ENCODE measurements around the gene PACSIN2.
"Not testable (repeated sequence)": the region's sequence is repeated elsewhere in the genome, so short reads cannot be mapped to it uniquely, and the experiment has no call there.

Gene PACSIN2

DNA sequence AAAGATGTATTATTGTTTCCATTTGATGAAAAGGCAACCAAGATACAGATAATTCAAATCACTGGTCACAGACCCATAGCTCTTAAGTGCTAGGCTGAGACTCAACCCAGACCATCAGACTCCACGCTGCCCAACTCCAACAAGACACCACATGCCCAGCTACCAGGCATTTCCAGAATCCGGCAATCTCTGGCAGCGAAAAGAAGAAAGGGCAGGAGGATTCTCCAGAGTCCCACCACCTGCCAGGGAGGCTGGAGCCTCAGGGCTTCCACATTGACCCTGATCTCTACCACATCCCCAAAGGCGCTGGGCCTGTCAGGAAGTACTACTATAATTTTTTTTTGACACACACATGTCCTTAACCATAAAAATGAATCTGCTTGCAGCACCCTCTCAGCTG is 96.4 kb downstream of the PACSIN2 start:
- Histone ChIP-seq H3K4me3 (replicated peaks; ENCODE audit: insufficient read depth, low read length) (no peak overlapping the region), H3K27ac (replicated peaks) (no peak overlapping the region), H3K27me3 (ENCODE audit: insufficient read depth, poor library complexity, severe bottlenecking) (no peaks in the 10 kb centered on the region)
- DNase-seq (ENCODE audit: low read depth in 1 of 2, low spot score in 1 of 2) = no peak
- TF ChIP-seq, protein P1, sequence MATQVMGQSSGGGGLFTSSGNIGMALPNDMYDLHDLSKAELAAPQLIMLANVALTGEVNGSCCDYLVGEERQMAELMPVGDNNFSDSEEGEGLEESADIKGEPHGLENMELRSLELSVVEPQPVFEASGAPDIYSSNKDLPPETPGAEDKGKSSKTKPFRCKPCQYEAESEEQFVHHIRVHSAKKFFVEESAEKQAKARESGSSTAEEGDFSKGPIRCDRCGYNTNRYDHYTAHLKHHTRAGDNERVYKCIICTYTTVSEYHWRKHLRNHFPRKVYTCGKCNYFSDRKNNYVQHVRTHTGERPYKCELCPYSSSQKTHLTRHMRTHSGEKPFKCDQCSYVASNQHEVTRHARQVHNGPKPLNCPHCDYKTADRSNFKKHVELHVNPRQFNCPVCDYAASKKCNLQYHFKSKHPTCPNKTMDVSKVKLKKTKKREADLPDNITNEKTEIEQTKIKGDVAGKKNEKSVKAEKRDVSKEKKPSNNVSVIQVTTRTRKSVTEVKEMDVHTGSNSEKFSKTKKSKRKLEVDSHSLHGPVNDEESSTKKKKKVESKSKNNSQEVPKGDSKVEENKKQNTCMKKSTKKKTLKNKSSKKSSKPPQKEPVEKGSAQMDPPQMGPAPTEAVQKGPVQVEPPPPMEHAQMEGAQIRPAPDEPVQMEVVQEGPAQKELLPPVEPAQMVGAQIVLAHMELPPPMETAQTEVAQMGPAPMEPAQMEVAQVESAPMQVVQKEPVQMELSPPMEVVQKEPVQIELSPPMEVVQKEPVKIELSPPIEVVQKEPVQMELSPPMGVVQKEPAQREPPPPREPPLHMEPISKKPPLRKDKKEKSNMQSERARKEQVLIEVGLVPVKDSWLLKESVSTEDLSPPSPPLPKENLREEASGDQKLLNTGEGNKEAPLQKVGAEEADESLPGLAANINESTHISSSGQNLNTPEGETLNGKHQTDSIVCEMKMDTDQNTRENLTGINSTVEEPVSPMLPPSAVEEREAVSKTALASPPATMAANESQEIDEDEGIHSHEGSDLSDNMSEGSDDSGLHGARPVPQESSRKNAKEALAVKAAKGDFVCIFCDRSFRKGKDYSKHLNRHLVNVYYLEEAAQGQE (IDR thresholded peaks at IDR 0.05; ENCODE audit: insufficient replicate concordance, low read depth) = no peak
- TF ChIP-seq POLR2AphosphoS5 (IDR thresholded peaks at IDR 0.05; ENCODE audit: low read depth) (no peak), GABPA (IDR thresholded peaks at IDR 0.05; ENCODE audit: low read depth) (no peak)
- TF ChIP-seq, protein P2, sequence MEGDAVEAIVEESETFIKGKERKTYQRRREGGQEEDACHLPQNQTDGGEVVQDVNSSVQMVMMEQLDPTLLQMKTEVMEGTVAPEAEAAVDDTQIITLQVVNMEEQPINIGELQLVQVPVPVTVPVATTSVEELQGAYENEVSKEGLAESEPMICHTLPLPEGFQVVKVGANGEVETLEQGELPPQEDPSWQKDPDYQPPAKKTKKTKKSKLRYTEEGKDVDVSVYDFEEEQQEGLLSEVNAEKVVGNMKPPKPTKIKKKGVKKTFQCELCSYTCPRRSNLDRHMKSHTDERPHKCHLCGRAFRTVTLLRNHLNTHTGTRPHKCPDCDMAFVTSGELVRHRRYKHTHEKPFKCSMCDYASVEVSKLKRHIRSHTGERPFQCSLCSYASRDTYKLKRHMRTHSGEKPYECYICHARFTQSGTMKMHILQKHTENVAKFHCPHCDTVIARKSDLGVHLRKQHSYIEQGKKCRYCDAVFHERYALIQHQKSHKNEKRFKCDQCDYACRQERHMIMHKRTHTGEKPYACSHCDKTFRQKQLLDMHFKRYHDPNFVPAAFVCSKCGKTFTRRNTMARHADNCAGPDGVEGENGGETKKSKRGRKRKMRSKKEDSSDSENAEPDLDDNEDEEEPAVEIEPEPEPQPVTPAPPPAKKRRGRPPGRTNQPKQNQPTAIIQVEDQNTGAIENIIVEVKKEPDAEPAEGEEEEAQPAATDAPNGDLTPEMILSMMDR (IDR thresholded peaks at IDR 0.05; ENCODE audit: insufficient read depth, low read length) = no peak

DNA sequence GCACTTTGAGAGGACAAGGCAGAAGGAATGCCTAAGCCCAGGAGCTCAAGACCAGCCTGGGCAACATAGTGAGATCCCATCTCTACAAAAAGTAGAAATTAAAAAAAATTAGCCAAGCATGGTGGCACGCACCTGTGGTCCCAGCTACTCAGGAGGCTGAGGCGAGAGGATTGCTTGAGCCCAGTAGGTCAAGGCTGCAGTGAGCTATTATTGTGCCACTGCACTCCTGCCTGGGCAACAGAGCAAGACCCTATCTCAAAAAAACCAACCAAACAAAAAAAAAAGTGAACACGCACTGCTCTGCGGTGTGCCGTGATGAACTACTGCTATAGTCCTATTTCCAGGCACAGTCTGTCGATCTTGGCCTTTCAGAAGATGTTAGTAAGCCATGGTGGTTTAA is 97.6 kb downstream of the PACSIN2 start:
- not testable (repeated sequence) for H3K4me3 ChIP-seq (replicated peaks; ENCODE audit: insufficient read depth, low read length)

DNA sequence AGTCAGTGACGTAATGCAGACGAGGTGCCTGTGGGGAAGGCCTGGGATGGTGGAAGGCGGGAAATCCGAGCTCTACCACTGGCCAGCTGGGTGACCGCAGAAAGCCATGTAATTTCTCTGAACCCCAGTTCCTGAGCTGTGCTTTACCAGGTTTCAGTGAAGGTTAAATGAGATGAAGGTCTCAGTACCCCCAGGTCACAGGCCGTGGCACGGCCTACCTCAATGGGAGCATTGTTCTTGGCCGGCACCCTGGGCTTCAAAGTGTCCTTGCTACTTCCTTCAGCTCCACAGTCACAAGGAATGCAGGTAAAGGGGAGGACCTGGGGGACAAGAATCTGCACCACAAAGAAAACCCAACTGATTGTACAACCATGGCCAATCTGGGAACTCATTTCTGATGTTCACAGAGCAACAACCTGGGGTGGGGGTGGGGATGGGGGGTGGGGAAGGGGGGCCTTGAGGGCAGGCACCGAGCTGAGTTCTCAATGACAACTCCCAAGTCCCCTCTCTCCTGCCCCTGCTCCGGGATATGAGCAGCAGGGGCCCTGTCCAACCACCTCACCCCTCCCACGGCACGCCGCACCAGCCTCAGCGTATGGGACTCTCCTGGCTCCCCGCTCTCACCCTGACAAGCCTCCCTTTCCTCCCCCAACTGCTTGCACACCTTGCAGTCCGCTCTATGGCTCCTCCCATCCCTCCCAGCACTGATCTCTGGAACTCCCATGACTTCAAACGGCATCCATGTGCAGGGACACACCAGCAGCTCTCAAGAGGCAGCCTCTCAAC is 98.8 kb downstream of the PACSIN2 start:
- H3K27me3 ChIP-seq (ENCODE audit: insufficient read depth, poor library complexity, severe bottlenecking) = no peaks in the 10 kb centered on the region
- no peak overlapping the region for H3K27ac ChIP-seq (replicated peaks)
- no peak overlapping the region for H3K4me3 ChIP-seq (replicated peaks; ENCODE audit: insufficient read depth, low read length)
- TF ChIP-seq SPI1 (IDR thresholded peaks at IDR 0.05; ENCODE audit: borderline replicate concordance, low read depth) (no peak), GABPA (IDR thresholded peaks at IDR 0.05; ENCODE audit: low read depth) (no peak)
- TF ChIP-seq, protein P1 (IDR thresholded peaks at IDR 0.05; ENCODE audit: insufficient replicate concordance, low read depth) = no peak
- DNase-seq (ENCODE audit: low read depth in 1 of 2, low spot score in 1 of 2) = no peak

More for the DNA sequence above, 97.6 kb downstream of the PACSIN2 start:
- not testable (repeated sequence) for H3K27me3 ChIP-seq (ENCODE audit: insufficient read depth, poor library complexity, severe bottlenecking); H3K27ac ChIP-seq (replicated peaks); DNase-seq (ENCODE audit: low read depth in 1 of 2, low spot score in 1 of 2)

DNA sequence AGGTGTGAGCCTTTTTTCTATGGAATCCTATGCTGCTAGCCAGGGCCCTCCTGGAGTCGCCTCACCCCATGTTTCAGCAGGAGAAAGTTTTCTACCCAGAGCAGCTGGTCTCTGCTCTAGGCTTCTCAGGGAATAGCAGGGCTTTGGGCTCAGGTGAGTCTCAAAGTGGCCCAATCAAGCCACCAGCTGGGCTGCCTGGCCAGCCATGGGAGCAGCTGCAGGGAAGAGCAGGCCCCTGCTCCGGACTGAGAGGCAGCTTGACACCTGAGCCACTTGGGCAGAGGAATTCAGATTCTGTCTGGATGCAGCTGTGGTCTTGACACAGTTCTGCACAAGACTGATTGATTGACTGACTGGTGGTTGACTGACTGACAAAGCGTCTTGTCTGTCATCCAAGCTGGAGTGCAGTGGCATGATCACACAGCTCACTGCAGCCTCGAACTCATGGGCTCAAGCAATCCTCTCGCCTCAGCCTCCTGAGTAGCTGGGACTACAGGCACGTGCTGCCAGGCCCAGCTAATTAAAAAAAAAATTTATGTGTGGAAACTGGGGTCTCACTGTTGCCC is 100.4 kb downstream of the PACSIN2 start:
- no peak for DNase-seq (ENCODE audit: low read depth in 1 of 2, low spot score in 1 of 2)
- no peak overlapping the region for H3K27ac ChIP-seq (replicated peaks)
- no peak overlapping the region for H3K4me3 ChIP-seq (replicated peaks; ENCODE audit: insufficient read depth, low read length)
- TF ChIP-seq POLR2AphosphoS5 (IDR thresholded peaks at IDR 0.05; ENCODE audit: low read depth) = no peak
- no peak for TF ChIP-seq SPI1 (IDR thresholded peaks at IDR 0.05; ENCODE audit: borderline replicate concordance, low read depth)
- TF ChIP-seq, protein P2 (IDR thresholded peaks at IDR 0.05; ENCODE audit: insufficient read depth, low read length) = no peak
- no peak for TF ChIP-seq GABPA (IDR thresholded peaks at IDR 0.05; ENCODE audit: low read depth)
- TF ChIP-seq, protein P1 (IDR thresholded peaks at IDR 0.05; ENCODE audit: insufficient replicate concordance, low read depth) = no peak
- no peaks in the 10 kb centered on the region for H3K27me3 ChIP-seq (ENCODE audit: insufficient read depth, poor library complexity, severe bottlenecking)
